Right lobe of liver (tissue), 6 donors: ENCODE measurements around the gene SCAMP3. TPM values are rescaled to one million over a fixed set of nuclear protein-coding genes. Genes with fewer than 3 reads are reported as not detected.
"Not testable (repeated sequence)": the region's sequence is repeated elsewhere in the genome, so short reads cannot be mapped to it uniquely, and the experiment has no call there.

Experiments
- ATAC-seq, 4 donors: fragments of 200-7000 bp; cut with Tn5 transposase; one replicate each; pipeline ENCODE4 v1.9.1; 2020; ENCODE audit warnings: mild to moderate bottlenecking in 4 of 4, moderate library complexity in 4 of 4
- DNase-seq, 3 donors: peaks; one replicate each; pipeline ENCODE4 v3.0.0-alpha.2; 2020
- H3K27ac ChIP-seq, 3 donors: fragments of 200-600 bp; one replicate each; pipeline ENCODE4 v1.8.0; 2022
- H3K27me3 ChIP-seq, 2 donors: fragments of 200-600 bp; one replicate each; pipeline ENCODE4 v1.8.0; 2022
- H3K36me3 ChIP-seq, 4 donors: fragments of 200-600 bp; sonication (generic) in 1 of 4; one replicate each; pipeline versions ENCODE4 v1.5.1 to v1.8.0; 2017 to 2022; ENCODE audit warnings: control low read depth in 1 of 4
- H3K4me1 ChIP-seq, 4 donors: fragments of 200-600 bp; sonication (generic) in 1 of 4; one replicate each; pipeline versions ENCODE4 v1.5.1 to v1.8.0; 2017 to 2022; ENCODE audit warnings: control low read depth in 1 of 4
- H3K4me3 ChIP-seq, 3 donors: fragments of 200-600 bp; one replicate each; pipeline ENCODE4 v1.8.0; 2022
- H3K9me3 ChIP-seq, 4 donors: fragments of 200-600 bp; sonication (generic) in 1 of 4; one replicate each; pipeline versions ENCODE4 v1.5.1 to v1.8.0; 2017 to 2022; ENCODE audit warnings: control low read depth in 1 of 4
- CTCF ChIP-seq, 4 donors: fragments of 200-600 bp in 3 of 4; fragments of 450-650 bp in 1 of 4; IDR thresholded peaks; one replicate each; pipeline versions ENCODE4 v1.5.1 to v1.8.0; 2016 to 2022; ENCODE audit warnings: antibody characterized with exemption in 4 of 4, mild to moderate bottlenecking in 2 of 4
- POLR2A ChIP-seq: fragments of 450-650 bp; IDR thresholded peaks from one replicate; pipeline ENCODE4 v1.6.1; 2017; ENCODE audit warnings: antibody characterized with exemption, mild to moderate bottlenecking
- WGBS: methylation state at CpG from one replicate; pipeline ENCODE4 v1.1.6; 2018; ENCODE audit warnings: low coverage, low lambda C conversion rate; ENCODE audit not compliant: insufficient coverage; ENCODE audit errors: missing lambda C conversion rate; 5-methylcytosine and 5-hydroxymethylcytosine counted together
- intact Hi-C, 2 donors: fragments of 100-400 bp; cut with DNase I; formaldehyde crosslinking; loops; one replicate each; pipeline versions ENCODE4 v1.11.2 to v1.14.1; 2022
- total RNA-seq, 6 experiments: library from RNA; depleted of rRNA in 2 of 6; stranded (reverse); fragments of >200 nt in 2 of 6; fragmentation: NEBNext Ultra II Directional in 3 of 6; extraction: Animal tissue kit (Norgen Biotek cat#: 25700) in 3 of 6; gene quantifications; one replicate each; pipeline versions ENCODE4 v1.1.0 to v1.2.4, GENCODE V29; 2016 to 2023
- donor health status: DM: no; HTN: yes; CAD: no.
- donor health status: DM: no; HTN: no; CAD: no.
- donor health status: DM: no; HTN: no; CAD: no.
- donor health status: DM: no; HTN: yes; CAD: no.
- donor health status: DM: no; HTN: yes; CAD: no.

SCAMP3 gene
- total RNA-seq, 6 experiments from 2014 or later = 27.9 to 63.4 (median 29.2) TPM

DNA sequence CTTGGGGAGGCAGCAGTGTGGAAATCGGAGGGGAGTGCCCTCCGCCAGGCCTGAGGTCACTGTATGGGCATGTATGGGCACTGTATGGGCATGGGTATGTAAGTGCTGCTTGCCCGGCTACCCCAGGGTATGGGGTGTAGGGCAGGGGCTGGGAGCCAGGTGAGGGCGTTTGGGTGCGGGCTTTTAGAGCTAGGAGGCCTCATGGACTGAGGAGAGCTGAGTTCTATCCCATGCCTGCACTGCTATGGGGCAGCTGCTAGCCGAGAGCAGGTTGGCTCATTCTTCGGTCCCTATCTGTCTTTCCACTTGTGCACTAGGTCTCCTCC is 33.7 kb upstream of the SCAMP3 start:
- Histone ChIP-seq H3K36me3 (peaks cover 0 to 2% (median 0%) of the 10 kb centered on the region in 4 donors), H3K4me1 (peaks cover 0 to 7% (median 0%) of the 10 kb centered on the region in 4 donors), H3K27ac (no peak overlapping the region), H3K4me3 (no peak overlapping the region), H3K9me3 (no peaks in the 10 kb centered on the region), H3K27me3 (no peaks in the 10 kb centered on the region)
- DNase-seq (no peak), ATAC-seq (no peak)
- 80% methylated on average over 1 of the region's 7 CpGs for WGBS
- TF ChIP-seq CTCF (IDR thresholded peaks at IDR 0.05) (no peak), POLR2A (no peak)
- intact Hi-C loops = no loop called here

DNA sequence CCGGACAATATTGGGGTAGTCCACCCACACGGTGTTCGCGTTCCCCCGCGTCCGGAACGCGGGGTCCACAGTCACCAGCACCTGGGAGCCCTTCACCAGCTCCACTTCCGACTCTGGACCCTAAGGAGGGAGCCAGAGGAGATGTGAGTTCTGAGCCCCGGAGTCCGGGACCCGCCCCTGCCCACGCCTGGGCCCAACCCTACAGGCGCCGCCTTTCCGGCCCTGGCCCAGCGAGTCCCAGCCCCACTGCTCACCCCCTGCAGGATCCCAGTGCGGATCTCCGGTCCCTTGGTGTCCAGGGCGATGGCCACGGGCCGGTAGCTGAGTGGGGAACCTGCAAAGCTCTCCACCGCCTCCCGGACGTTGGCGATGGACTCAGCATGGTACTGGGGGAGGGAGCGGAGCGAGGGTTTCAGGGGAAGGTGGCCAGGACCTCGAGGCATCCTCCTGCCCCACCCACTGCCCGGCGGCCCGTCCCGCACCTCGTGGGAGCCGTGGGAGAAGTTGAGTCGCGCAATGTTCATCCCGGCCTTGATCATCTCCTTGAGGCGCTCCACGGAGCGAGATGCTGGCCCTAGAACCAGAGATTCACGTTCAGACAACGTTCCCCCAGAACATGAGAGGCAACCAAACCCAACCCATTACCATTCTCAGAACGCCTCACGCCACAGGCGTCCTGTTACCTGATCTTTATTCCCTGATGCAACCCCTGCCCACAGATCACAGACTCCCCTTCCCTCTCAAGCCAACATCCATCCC is 33.2 kb upstream of the SCAMP3 start:
- no peak for TF ChIP-seq CTCF (IDR thresholded peaks at IDR 0.05)
- no peak for TF ChIP-seq POLR2A
- Histone ChIP-seq H3K36me3 (peaks cover 0 to 2% (median 0%) of the 10 kb centered on the region in 4 donors), H3K27ac (no peak overlapping the region), H3K4me1 (peaks cover 0 to 6% (median 0%) of the 10 kb centered on the region in 4 donors), H3K4me3 (no peak overlapping the region), H3K9me3 (no peaks in the 10 kb centered on the region), H3K27me3 (no peaks in the 10 kb centered on the region)
- DNase-seq (no peak), ATAC-seq (peak in 2 of 4 donors; percentile 6 to 11)
- intact Hi-C loops = no loop called here
- 50% methylated on average over 4 of the region's 47 CpGs for WGBS

DNA sequence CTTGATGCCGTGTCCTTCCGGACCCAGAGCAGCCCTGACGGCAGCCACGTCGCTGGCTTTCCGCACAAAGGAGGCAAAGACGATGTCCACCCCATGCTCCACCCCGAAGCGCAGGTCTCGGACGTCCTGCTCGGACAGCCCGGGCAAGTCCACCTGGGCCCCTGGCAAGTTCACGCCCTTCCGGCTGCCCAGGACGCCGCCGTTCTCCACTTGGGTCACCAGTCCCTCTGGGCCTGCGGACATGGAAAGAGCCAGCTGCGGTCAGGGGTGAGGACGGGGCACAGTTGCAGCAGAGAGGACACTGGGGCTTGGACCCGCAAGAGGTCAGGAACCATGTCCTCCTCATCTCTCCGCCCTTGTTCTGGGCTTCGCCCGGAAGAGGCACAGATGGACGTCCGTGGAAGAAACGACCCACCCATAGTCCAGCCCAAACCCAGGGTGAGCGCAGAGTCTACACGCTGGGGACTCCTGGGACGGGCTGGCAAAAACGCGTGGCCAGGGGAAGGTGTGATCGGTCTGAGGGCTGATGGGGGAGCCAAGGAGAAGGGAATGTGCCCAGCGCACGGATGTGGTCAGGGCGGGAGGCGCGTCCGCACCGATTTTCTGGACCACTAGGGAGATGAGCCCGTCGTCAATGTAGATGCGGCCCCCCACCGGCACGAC is 32.5 kb upstream of the SCAMP3 start:
- WGBS = 82% methylated on average over 16 of the region's 46 CpGs
- intact Hi-C loops = no loop called here
- no peaks in the 10 kb centered on the region for H3K9me3 ChIP-seq
- no peak for TF ChIP-seq POLR2A
- no peaks in the 10 kb centered on the region for H3K27me3 ChIP-seq
- DNase-seq (no peak), ATAC-seq (peak in 1 of 4 donors; percentile 13)
- H3K4me3 ChIP-seq = no peak overlapping the region
- H3K4me1 ChIP-seq = peaks cover 0 to 2% (median 0%) of the 10 kb centered on the region in 4 donors
- peaks cover 0 to 2% (median 0%) of the 10 kb centered on the region in 4 donors for H3K36me3 ChIP-seq
- no peak overlapping the region for H3K27ac ChIP-seq

DNA sequence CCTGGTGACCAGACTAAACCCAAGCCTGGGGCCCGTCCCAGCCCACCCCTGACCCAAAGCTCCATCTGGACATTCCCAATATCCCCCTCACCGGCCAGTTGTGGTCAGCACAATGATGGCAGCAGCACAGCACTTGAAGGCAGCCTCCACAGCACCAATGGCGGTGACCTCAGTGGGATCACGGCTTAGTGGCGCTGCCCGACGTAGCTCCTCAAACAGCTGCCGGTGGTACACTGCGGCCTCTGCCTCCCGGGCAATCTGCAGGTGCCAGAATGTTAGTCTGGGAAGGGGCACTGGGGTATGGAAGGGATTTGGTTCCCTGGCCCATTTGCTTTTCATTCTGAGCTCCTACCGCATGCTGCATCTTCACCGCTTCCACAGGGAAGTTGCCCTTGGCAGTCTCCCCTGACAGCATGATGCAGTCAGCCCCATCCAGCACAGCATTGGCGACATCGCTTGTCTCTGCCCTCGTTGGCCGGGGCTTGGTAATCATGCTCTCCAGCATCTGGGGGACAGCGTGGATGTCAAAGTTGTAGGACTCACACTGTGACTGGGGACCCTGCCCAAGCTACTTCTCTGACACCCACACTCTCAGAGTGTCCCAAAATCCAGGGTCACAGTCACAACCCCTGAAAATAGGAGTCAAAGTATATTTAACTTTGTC is 31.1 kb upstream of the SCAMP3 start:
- Histone ChIP-seq H3K36me3 (peaks cover 0 to 2% (median 0%) of the 10 kb centered on the region in 4 donors), H3K4me1 (no peaks in the 10 kb centered on the region), H3K27ac (no peak overlapping the region), H3K27me3 (no peaks in the 10 kb centered on the region), H3K4me3 (no peak overlapping the region), H3K9me3 (no peaks in the 10 kb centered on the region)
- TF ChIP-seq POLR2A = no peak
- DNase-seq (no peak), ATAC-seq (no peak)
- 80% methylated on average over 7 of the region's 17 CpGs for WGBS
- intact Hi-C loops = no loop called here

GRCh38 chr1:155291006-155291405 is 28.8 kb upstream of the SCAMP3 start:
- H3K36me3 ChIP-seq, DNase-seq, ATAC-seq, H3K4me1 ChIP-seq, H3K9me3 ChIP-seq, H3K4me3 ChIP-seq, H3K27me3 ChIP-seq, intact Hi-C loops, H3K27ac ChIP-seq: not testable (repeated sequence)
- WGBS = 88% methylated on average over 1 of the region's 10 CpGs
